ENCODE results near the gene VENTX. TPM values are rescaled to one million over a fixed set of nuclear protein-coding genes. Genes with fewer than 3 reads are reported as not detected.
A peak's percentile ranks its signal among the peaks of the same experiment; 100 is the strongest.

VENTX gene
- total RNA-seq, 3 donors from 2014 or later = 0.09 to 1.2 (median 0.36) TPM

- intact Hi-C loops (cut with DNase I, micrococcal nuclease) = no loop called here
- no peaks in the 10 kb centered on the region for H3K9me3 ChIP-seq
- peaks cover 8% of the 10 kb centered on the region for H3K4me1 ChIP-seq (ENCODE audit: low read depth)
- peaks cover 6% of the 10 kb centered on the region for H3K36me3 ChIP-seq (ENCODE audit: low read depth)
- no peak for TF ChIP-seq CTCF (IDR thresholded peaks at IDR 0.05)
- peak; percentile 70 to 89 (median 76) for DNase-seq
- peak; percentile 59 for ATAC-seq
- H3K4me3 ChIP-seq = no peak overlapping the region
Measured at GRCh38 chr10:133278577-133279265, 41.1 kb downstream of the VENTX start.

GRCh38 chr10:133279326-133280226, 41.9 kb downstream of the VENTX start:
- Histone ChIP-seq H3K36me3 (ENCODE audit: low read depth) (peaks cover 11% of the 10 kb centered on the region), H3K4me3 (no peak overlapping the region), H3K4me1 (ENCODE audit: low read depth) (peaks cover 8% of the 10 kb centered on the region), H3K9me3 (no peaks in the 10 kb centered on the region)
- no peak for ATAC-seq
- DNase-seq = no peak
- intact Hi-C loops (cut with DNase I, micrococcal nuclease) = no loop called here
- TF ChIP-seq CTCF (IDR thresholded peaks at IDR 0.05) = no peak

- ATAC-seq = no peak
Measured at GRCh38 chr10:133280391-133281059, 42.9 kb downstream of the VENTX start.

GRCh38 chr10:133281084-133281483, 43.4 kb downstream of the VENTX start:
- intact Hi-C loops (cut with DNase I, micrococcal nuclease) = no loop called here
- Histone ChIP-seq H3K9me3 (no peaks in the 10 kb centered on the region), H3K36me3 (ENCODE audit: low read depth) (peaks cover 19% of the 10 kb centered on the region), H3K4me1 (ENCODE audit: low read depth) (peaks cover 8% of the 10 kb centered on the region), H3K4me3 (no peak overlapping the region)
- no peak for ATAC-seq
- DNase-seq = no peak
- no peak for TF ChIP-seq CTCF (IDR thresholded peaks at IDR 0.05)

More at GRCh38 chr10:133280391-133281059, 42.9 kb downstream of the VENTX start:
- TF ChIP-seq CTCF (IDR thresholded peaks at IDR 0.05) = no peak
- Histone ChIP-seq H3K9me3 (no peaks in the 10 kb centered on the region), H3K4me1 (ENCODE audit: low read depth) (peaks cover 8% of the 10 kb centered on the region), H3K36me3 (ENCODE audit: low read depth) (peaks cover 19% of the 10 kb centered on the region), H3K4me3 (no peak overlapping the region)
- DNase-seq = no peak
- intact Hi-C loops (cut with DNase I, micrococcal nuclease) = no loop called here

- no peak for DNase-seq
- intact Hi-C loops (cut with DNase I, micrococcal nuclease) = no loop called here
- no peak for TF ChIP-seq CTCF (IDR thresholded peaks at IDR 0.05)
- Histone ChIP-seq H3K9me3 (no peaks in the 10 kb centered on the region), H3K4me3 (no peak overlapping the region), H3K4me1 (ENCODE audit: low read depth) (peaks cover 2% of the 10 kb centered on the region), H3K36me3 (ENCODE audit: low read depth) (peaks cover 19% of the 10 kb centered on the region)
- no peak for ATAC-seq
Measured at GRCh38 chr10:133281628-133282372, 44.1 kb downstream of the VENTX start.

All from mucosa of descending colon (tissue), 3 donors.